Fibroblast of lung (primary cell): Measurements from ENCODE around the gene RRM1. TPM values are rescaled to one million over a fixed set of nuclear protein-coding genes. Genes with fewer than 3 reads are reported as not detected.

Experiments
- DNase-seq, 2 donors: peaks; one replicate each; pipeline versions ENCODE4 v3.0.0 to v3.0.0-alpha.2; 2010; ENCODE audit warnings: low read depth in 2 of 2
- H2AFZ ChIP-seq: 2 replicates; pipeline ENCODE4 v1.5.1; 2012; ENCODE audit warnings: low read length, control low read depth, inconsistent platforms
- H3K27ac ChIP-seq: 2 replicates; pipeline ENCODE4 v1.5.1; 2011; ENCODE audit warnings: low read length, control low read depth; ENCODE audit not compliant: insufficient read depth
- H3K27me3 ChIP-seq: 2 replicates; pipeline ENCODE4 v1.5.1; 2011; ENCODE audit warnings: mild to moderate bottlenecking, low read length; ENCODE audit not compliant: control insufficient read depth, insufficient read depth
- H3K36me3 ChIP-seq: 2 replicates; pipeline ENCODE4 v1.5.1; 2011; ENCODE audit warnings: low read length; ENCODE audit not compliant: control insufficient read depth, insufficient read depth
- H3K4me1 ChIP-seq: 2 replicates; pipeline ENCODE4 v1.5.1; 2011; ENCODE audit warnings: low read length; ENCODE audit not compliant: control insufficient read depth, insufficient read depth; ENCODE audit errors: extremely low read depth
- H3K4me2 ChIP-seq: 2 replicates; pipeline ENCODE4 v1.5.1; 2011; ENCODE audit warnings: low read length, control low read depth; ENCODE audit not compliant: insufficient read depth; ENCODE audit errors: extremely low read depth
- H3K4me3 ChIP-seq, 4 experiments: fragments of 200-600 bp in 1 of 4; sonication (generic) in 1 of 4; replicated peaks in 1 of 4; 2 replicates each; pipeline ENCODE4 v1.5.1; 2011 to 2016; ENCODE audit warnings: low read length in 4 of 4, low read depth in 3 of 4, mild to moderate bottlenecking in 3 of 4, control low read depth in 2 of 4, inconsistent platforms in 1 of 4, mixed read lengths in 1 of 4; ENCODE audit not compliant: insufficient read depth in 1 of 4; ENCODE audit errors: control extremely low read depth in 1 of 4
- H3K79me2 ChIP-seq: 2 replicates; pipeline ENCODE4 v1.5.1; 2012; ENCODE audit warnings: mild to moderate bottlenecking, low read length, inconsistent platforms; ENCODE audit not compliant: control insufficient read depth, insufficient read depth
- H3K9ac ChIP-seq: 2 replicates; pipeline ENCODE4 v1.5.1; 2011; ENCODE audit warnings: mild to moderate bottlenecking, low read length, control low read depth; ENCODE audit not compliant: insufficient read depth
- H3K9me3 ChIP-seq: 2 replicates; pipeline ENCODE4 v1.5.1; 2012; ENCODE audit warnings: low read depth, low read length; ENCODE audit not compliant: control insufficient read depth, insufficient read depth
- H4K20me1 ChIP-seq: 2 replicates; pipeline ENCODE4 v1.5.1; 2011; ENCODE audit warnings: low read length; ENCODE audit not compliant: control insufficient read depth, insufficient read depth; ENCODE audit errors: extremely low read depth
- EZH2 ChIP-seq: IDR thresholded peaks from 2 replicates; pipeline ENCODE4 v1.5.1; 2012; ENCODE audit warnings: low read length, control low read depth, mild to moderate bottlenecking; ENCODE audit errors: missing control alignments
- polyA plus RNA-seq, 2 donors: library from polyadenylated mRNA; depleted of rRNA in 1 of 2; stranded (reverse) in 1 of 2; unstranded in 1 of 2; fragments of >200 nt; gene quantifications; 2 replicates each; pipeline ENCODE4 v1.2.1, GENCODE V29; 2011 to 2012; ENCODE audit warnings: missing spikeins in 1 of 2
- total RNA-seq: library from RNA; depleted of rRNA; stranded (reverse); fragments of >200 nt; gene quantifications from 2 replicates; pipeline ENCODE4 v1.2.1, GENCODE V29; 2014
- TF ChIP-seq, protein P1 (sequence below), 2 donors: IDR thresholded peaks in 1 of 2; conservative IDR thresholded peaks in 1 of 2; 1 replicate in 1 of 2; 2 replicates in 1 of 2; pipeline ENCODE4 v1.5.1; 2011 to 2012; ENCODE audit warnings: low read length in 2 of 2, control low read depth in 1 of 2, inconsistent platforms in 1 of 2, low read depth in 1 of 2, mild to moderate bottlenecking in 1 of 2

RRM1 gene
- total and polyA plus RNA-seq, 2 donors (not counting 1 experiment from before 2014, with no cell fraction given), result 57.5 to 85.0 TPM

DNA sequence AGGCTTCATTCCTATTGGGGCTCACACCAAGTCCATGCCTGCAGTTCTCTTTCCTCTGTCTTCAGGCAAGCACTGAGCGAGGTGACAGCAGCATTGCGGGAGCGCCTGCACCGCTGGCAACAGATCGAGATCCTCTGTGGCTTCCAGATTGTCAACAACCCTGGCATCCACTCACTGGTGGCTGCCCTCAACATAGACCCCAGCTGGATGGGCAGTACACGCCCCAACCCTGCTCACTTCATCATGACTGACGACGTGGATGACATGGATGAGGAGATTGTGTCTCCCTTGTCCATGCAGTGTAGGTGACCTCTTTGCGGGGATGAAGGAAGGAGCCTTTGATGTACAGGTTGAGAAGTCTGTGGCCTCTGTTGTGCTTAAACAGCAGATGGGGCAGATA is 11.4 kb upstream of the RRM1 start:
- no peaks in the 10 kb centered on the region for H3K79me2 ChIP-seq
- H3K4me1 ChIP-seq, result no peaks in the 10 kb centered on the region
- no peak overlapping the region for H3K4me2 ChIP-seq
- no peaks in the 10 kb centered on the region for H3K27me3 ChIP-seq
- no peak overlapping the region for H3K9ac ChIP-seq
- no peaks in the 10 kb centered on the region for H3K9me3 ChIP-seq
- H3K27ac ChIP-seq, result no peak overlapping the region
- TF ChIP-seq, protein P1, sequence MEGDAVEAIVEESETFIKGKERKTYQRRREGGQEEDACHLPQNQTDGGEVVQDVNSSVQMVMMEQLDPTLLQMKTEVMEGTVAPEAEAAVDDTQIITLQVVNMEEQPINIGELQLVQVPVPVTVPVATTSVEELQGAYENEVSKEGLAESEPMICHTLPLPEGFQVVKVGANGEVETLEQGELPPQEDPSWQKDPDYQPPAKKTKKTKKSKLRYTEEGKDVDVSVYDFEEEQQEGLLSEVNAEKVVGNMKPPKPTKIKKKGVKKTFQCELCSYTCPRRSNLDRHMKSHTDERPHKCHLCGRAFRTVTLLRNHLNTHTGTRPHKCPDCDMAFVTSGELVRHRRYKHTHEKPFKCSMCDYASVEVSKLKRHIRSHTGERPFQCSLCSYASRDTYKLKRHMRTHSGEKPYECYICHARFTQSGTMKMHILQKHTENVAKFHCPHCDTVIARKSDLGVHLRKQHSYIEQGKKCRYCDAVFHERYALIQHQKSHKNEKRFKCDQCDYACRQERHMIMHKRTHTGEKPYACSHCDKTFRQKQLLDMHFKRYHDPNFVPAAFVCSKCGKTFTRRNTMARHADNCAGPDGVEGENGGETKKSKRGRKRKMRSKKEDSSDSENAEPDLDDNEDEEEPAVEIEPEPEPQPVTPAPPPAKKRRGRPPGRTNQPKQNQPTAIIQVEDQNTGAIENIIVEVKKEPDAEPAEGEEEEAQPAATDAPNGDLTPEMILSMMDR (conservative IDR thresholded peaks at IDR 0.05 in 1 of 2, IDR thresholded peaks at IDR 0.05 in 1 of 2; ENCODE audit: low read depth in 1 of 2, low read length in 2 of 2), result no peak
- no peak for TF ChIP-seq EZH2
- no peak for DNase-seq
- peaks cover 2% of the 10 kb centered on the region for H3K36me3 ChIP-seq
- H3K4me3 ChIP-seq, result no peak overlapping the region
- no peak overlapping the region for H2AFZ ChIP-seq
- H4K20me1 ChIP-seq, result no peaks in the 10 kb centered on the region

DNA sequence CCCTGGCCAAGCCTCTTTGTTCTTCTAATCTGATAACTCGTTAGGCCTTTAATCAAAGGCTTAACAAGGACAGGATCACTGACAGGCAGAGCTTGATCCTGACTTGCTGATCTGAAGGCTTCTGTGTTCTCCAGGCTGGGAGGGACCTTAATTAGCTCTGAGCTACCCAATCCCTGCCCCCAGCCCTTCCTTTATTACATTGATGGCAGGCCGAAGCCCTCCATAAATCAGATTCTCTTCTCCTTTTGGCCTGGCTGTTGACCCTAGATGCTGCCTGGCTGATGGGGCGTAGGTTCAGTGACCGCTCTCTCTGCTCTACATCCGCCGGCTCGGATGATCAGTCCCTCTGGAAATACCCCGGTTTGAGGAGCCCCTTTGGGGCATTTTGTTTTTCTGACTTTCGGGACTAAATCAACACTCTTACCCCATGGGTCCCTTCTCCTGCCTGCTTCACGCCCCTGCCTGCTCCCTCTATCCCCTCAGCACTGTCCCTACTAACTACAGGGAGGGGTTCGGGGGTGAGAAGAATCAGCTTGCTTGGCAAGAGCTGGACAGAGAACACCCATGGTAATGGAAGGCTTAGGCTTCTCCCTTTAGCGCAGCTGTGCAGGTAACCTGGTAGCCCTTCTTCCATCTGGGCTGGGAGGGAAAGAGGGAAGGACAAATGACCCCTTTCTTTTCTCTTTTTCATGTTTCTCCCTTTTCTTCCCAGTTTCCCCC is 10.0 kb upstream of the RRM1 start:
- Histone ChIP-seq H3K9ac (no peak overlapping the region), H3K36me3 (peaks cover 2% of the 10 kb centered on the region), H3K9me3 (no peaks in the 10 kb centered on the region), H4K20me1 (no peaks in the 10 kb centered on the region), H3K79me2 (no peaks in the 10 kb centered on the region), H3K4me3 (no peak overlapping the region), H2AFZ (no peak overlapping the region), H3K27me3 (no peaks in the 10 kb centered on the region), H3K4me2 (no peak overlapping the region), H3K4me1 (no peaks in the 10 kb centered on the region), H3K27ac (no peak overlapping the region)
- TF ChIP-seq, protein P1 (conservative IDR thresholded peaks at IDR 0.05 in 1 of 2, IDR thresholded peaks at IDR 0.05 in 1 of 2; ENCODE audit: low read depth in 1 of 2, low read length in 2 of 2), result no peak
- TF ChIP-seq EZH2, result no peak
- no peak for DNase-seq

DNA sequence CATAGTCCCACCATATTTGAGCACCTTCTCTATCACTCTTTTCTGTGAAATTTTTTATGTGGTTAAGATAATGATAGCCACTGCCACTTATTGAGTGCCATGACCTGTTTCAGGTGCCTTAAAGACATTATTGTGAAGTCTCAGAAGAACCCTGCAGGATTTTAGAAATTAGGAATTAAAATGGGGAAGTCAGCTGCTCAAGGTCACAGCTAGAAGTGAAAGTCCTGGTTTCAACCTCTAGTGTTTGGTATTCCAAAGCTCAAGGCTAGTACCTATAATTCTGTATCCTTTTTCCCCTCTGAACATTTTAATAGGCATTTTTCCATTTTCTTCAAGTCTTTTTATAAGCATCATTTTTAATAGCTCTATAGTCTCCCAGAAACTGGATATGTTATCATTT is 9.0 kb upstream of the RRM1 start:
- TF ChIP-seq, protein P1 (conservative IDR thresholded peaks at IDR 0.05 in 1 of 2, IDR thresholded peaks at IDR 0.05 in 1 of 2; ENCODE audit: low read depth in 1 of 2, low read length in 2 of 2), result no peak
- TF ChIP-seq EZH2, result no peak

More for the DNA sequence above, 9.0 kb upstream of the RRM1 start:
- Histone ChIP-seq H3K79me2 (no peaks in the 10 kb centered on the region), H2AFZ (no peak overlapping the region), H3K27ac (no peak overlapping the region), H3K9me3 (no peaks in the 10 kb centered on the region), H3K4me3 (no peak overlapping the region), H3K4me2 (no peak overlapping the region), H4K20me1 (no peaks in the 10 kb centered on the region), H3K36me3 (peaks cover 2% of the 10 kb centered on the region), H3K4me1 (no peaks in the 10 kb centered on the region), H3K9ac (no peak overlapping the region), H3K27me3 (no peaks in the 10 kb centered on the region)
- DNase-seq, result no peak
